Thyroid gland (tissue), 4 donors: Measurements from ENCODE around the gene KIF5C. TPM values are rescaled to one million over a fixed set of nuclear protein-coding genes. Genes with fewer than 3 reads are reported as not detected.

Experiments
- DNase-seq, 2 donors: peaks; one replicate each; pipeline ENCODE4 v3.0.0-alpha.2; 2019
- H3K27ac ChIP-seq, 3 donors: fragments of 200-600 bp; sonication (generic); 1 replicate in 2 of 3; 2 replicates in 1 of 3; pipeline ENCODE4 v1.5.1; 2016 to 2019; ENCODE audit warnings: mild to moderate bottlenecking in 1 of 3, moderate library complexity in 1 of 3
- H3K27me3 ChIP-seq: fragments of 200-600 bp; sonication (generic); one replicate; pipeline ENCODE4 v1.5.1; 2019
- H3K36me3 ChIP-seq, 2 donors: fragments of 200-600 bp; sonication (generic); one replicate each; pipeline ENCODE4 v1.5.1; 2016 to 2019
- H3K4me1 ChIP-seq, 2 donors: fragments of 200-600 bp; sonication (generic); one replicate each; pipeline ENCODE4 v1.5.1; 2017 to 2019
- H3K4me3 ChIP-seq, 3 donors: fragments of 200-600 bp; sonication (generic); replicated peaks in 1 of 3; 1 replicate in 2 of 3; 2 replicates in 1 of 3; pipeline ENCODE4 v1.5.1; 2016; ENCODE audit warnings: mild to moderate bottlenecking in 1 of 3
- H3K9me3 ChIP-seq: fragments of 200-600 bp; sonication (generic); one replicate; pipeline ENCODE4 v1.5.1; 2017
- CTCF ChIP-seq, 6 experiments: fragments of 200-600 bp in 3 of 6; fragments of 450-650 bp in 3 of 6; sonication (generic) in 3 of 6; IDR thresholded peaks; one replicate each; pipeline ENCODE4 v1.5.1; 2016 to 2019; ENCODE audit warnings: antibody characterized with exemption in 6 of 6, mild to moderate bottlenecking in 2 of 6, inconsistent platforms in 1 of 6, moderate library complexity in 1 of 6
- POLR2A ChIP-seq, 2 donors: fragments of 450-650 bp; IDR thresholded peaks; one replicate each; pipeline ENCODE4 v1.6.1; 2017; ENCODE audit warnings: antibody characterized with exemption in 2 of 2, mild to moderate bottlenecking in 2 of 2, moderate library complexity in 1 of 2
- WGBS, 2 donors: methylation state at CpG; one replicate each; pipeline ENCODE4 v1.1.5; 2017; 5-methylcytosine and 5-hydroxymethylcytosine counted together
- intact Hi-C: fragments of 100-400 bp; cut with DNase I; formaldehyde crosslinking; loops from one replicate; pipeline ENCODE4 v1.15.1; 2023
- total RNA-seq, 4 donors: library from RNA; depleted of rRNA; stranded (reverse); fragments of >200 nt; gene quantifications; one replicate each; pipeline ENCODE4 v1.2.3, GENCODE V29; 2016

KIF5C gene
- total RNA-seq, 4 donors from 2014 or later, result 1.9 to 2.8 (median 2.3) TPM

GRCh38 chr2:149008381-149008780 lies 133.4 kb downstream of the KIF5C start:
- intact Hi-C loops, result no loop called here
- no peak for TF ChIP-seq POLR2A (IDR thresholded peaks at IDR 0.05)

GRCh38 chr2:149009576-149010461 lies 134.8 kb downstream of the KIF5C start:
- no peak overlapping the region for H3K4me3 ChIP-seq
- no peaks in the 10 kb centered on the region for H3K9me3 ChIP-seq
- TF ChIP-seq CTCF (IDR thresholded peaks at IDR 0.05) (no peak), POLR2A (IDR thresholded peaks at IDR 0.05) (no peak)
- H3K27ac ChIP-seq, result no peak overlapping the region
- WGBS, 2 donors, result 95 to 96% methylated on average over 31 of the region's 31 CpGs
- no peaks in the 10 kb centered on the region for H3K36me3 ChIP-seq
- no peaks in the 10 kb centered on the region for H3K4me1 ChIP-seq
- intact Hi-C loops, result no loop called here
- no peak for DNase-seq
- no peaks in the 10 kb centered on the region for H3K27me3 ChIP-seq

More at GRCh38 chr2:149008381-149008780, 133.4 kb downstream of the KIF5C start:
- 80 to 86% methylated on average over 7 of the region's 7 CpGs for WGBS, 2 donors
- Histone ChIP-seq H3K4me1 (no peaks in the 10 kb centered on the region), H3K36me3 (no peaks in the 10 kb centered on the region), H3K27me3 (no peaks in the 10 kb centered on the region), H3K4me3 (no peak overlapping the region), H3K9me3 (no peaks in the 10 kb centered on the region), H3K27ac (no peak overlapping the region)
- DNase-seq, result no peak

GRCh38 chr2:149012545-149012944 lies 137.5 kb downstream of the KIF5C start:
- H3K36me3 ChIP-seq, result no peaks in the 10 kb centered on the region
- DNase-seq, result no peak
- H3K9me3 ChIP-seq, result no peaks in the 10 kb centered on the region
- no peaks in the 10 kb centered on the region for H3K27me3 ChIP-seq
- TF ChIP-seq POLR2A (IDR thresholded peaks at IDR 0.05) (no peak), CTCF (IDR thresholded peaks at IDR 0.05) (no peak)
- no peak overlapping the region for H3K4me3 ChIP-seq
- 89% methylated on average over 7 to 9 of the region's 9 CpGs for WGBS, 2 donors
- H3K4me1 ChIP-seq, result no peaks in the 10 kb centered on the region
- intact Hi-C loops, result no loop called here
- no peak overlapping the region for H3K27ac ChIP-seq

GRCh38 chr2:149015501-149015900 lies 140.5 kb downstream of the KIF5C start:
- Histone ChIP-seq H3K9me3 (no peaks in the 10 kb centered on the region), H3K27ac (no peak overlapping the region), H3K36me3 (no peaks in the 10 kb centered on the region), H3K4me1 (no peaks in the 10 kb centered on the region), H3K27me3 (no peaks in the 10 kb centered on the region), H3K4me3 (no peak overlapping the region)
- DNase-seq, result no peak
- TF ChIP-seq POLR2A (IDR thresholded peaks at IDR 0.05), result no peak
- TF ChIP-seq CTCF (IDR thresholded peaks at IDR 0.05), result no peak
- WGBS, 2 donors, result 73 to 78% methylated on average over 1 of the region's 1 CpG
- intact Hi-C loops, result loop anchor here (5.0 kb wide), 1 partner anchor 547 kb away; no protein-coding TSS in a partner anchor

GRCh38 chr2:149015926-149016563 lies 141.0 kb downstream of the KIF5C start:
- no peaks in the 10 kb centered on the region for H3K36me3 ChIP-seq
- 83 to 89% methylated on average over 4 of the region's 4 CpGs for WGBS, 2 donors
- no peaks in the 10 kb centered on the region for H3K4me1 ChIP-seq
- H3K27ac ChIP-seq, result no peak overlapping the region
- H3K4me3 ChIP-seq, result no peak overlapping the region
- intact Hi-C loops, result loop anchor here (5.0 kb wide), 1 partner anchor 546 kb away; no protein-coding TSS in a partner anchor
- no peak for DNase-seq
- H3K9me3 ChIP-seq, result no peaks in the 10 kb centered on the region
- TF ChIP-seq CTCF (IDR thresholded peaks at IDR 0.05) (no peak), POLR2A (IDR thresholded peaks at IDR 0.05) (no peak)
- no peaks in the 10 kb centered on the region for H3K27me3 ChIP-seq
